ENCODE data around the gene SERPINF2. TPM values are rescaled to one million over a fixed set of nuclear protein-coding genes. Genes with fewer than 3 reads are reported as not detected.

SERPINF2 gene
- total and polyA plus RNA-seq, 2 donors: 4.3 to 31.0 TPM

GRCh38 chr17:1730326-1731193 lies 12.1 kb upstream of the SERPINF2 start:
- no peak overlapping the region for H3K4me3 ChIP-seq (ENCODE audit: low read length in 2 of 2)
- no peaks in the 10 kb centered on the region for H3K27me3 ChIP-seq (ENCODE audit: control insufficient read depth in 2 of 2, insufficient read depth in 1 of 2, low read length in 1 of 2)
- H3K4me1 ChIP-seq (ENCODE audit: control insufficient read depth in 2 of 2, insufficient read depth in 2 of 2, low read length in 2 of 2): peaks cover 2 to 13% of the 10 kb centered on the region in 2 donors
- peaks cover 53 to 63% of the 10 kb centered on the region in 2 donors for H3K36me3 ChIP-seq (ENCODE audit: control insufficient read depth in 2 of 2, insufficient read depth in 2 of 2, low read length in 1 of 2)
- DNase-seq (ENCODE audit: low read depth in 6 of 9, low spot score in 9 of 9): no peak
- H3K27ac ChIP-seq (ENCODE audit: low read depth in 1 of 2, low read length in 1 of 2): peak overlapping the region in 1 of 2 donors; percentile 76
- no peaks in the 10 kb centered on the region for H3K9me3 ChIP-seq (ENCODE audit: control insufficient read depth in 2 of 2, insufficient read depth in 1 of 2, low read length in 1 of 2)
- 92% methylated on average over 40 of the region's 40 CpGs for WGBS

DNA sequence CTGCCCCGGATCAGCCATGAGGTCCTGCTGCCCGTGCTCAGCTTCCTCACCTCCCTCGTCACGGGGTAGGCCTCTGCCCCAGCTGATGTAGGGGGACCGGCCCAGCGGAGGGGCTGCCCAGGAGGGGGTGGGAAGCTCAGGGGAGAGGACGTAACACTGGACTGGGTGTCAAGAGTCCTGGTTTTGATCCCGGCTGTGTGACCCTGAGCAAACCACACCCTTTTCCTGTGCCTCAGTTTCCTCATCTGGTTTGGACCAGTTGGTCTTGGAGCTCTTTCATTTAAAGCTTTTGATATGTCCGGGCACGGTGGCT lies 11.5 kb upstream of the SERPINF2 start:
- 96% methylated on average over 10 of the region's 10 CpGs for WGBS
- H3K4me3 ChIP-seq (ENCODE audit: low read length in 2 of 2): no peak overlapping the region
- peaks cover 2 to 9% of the 10 kb centered on the region in 2 donors for H3K4me1 ChIP-seq (ENCODE audit: control insufficient read depth in 2 of 2, insufficient read depth in 2 of 2, low read length in 2 of 2)

GRCh38 chr17:1732241-1732832 lies 10.3 kb upstream of the SERPINF2 start:
- DNase-seq (ENCODE audit: low read depth in 6 of 9, low spot score in 9 of 9): no peak
- Histone ChIP-seq H3K27ac (ENCODE audit: low read depth in 1 of 2, low read length in 1 of 2) (no peak overlapping the region), H3K4me1 (ENCODE audit: control insufficient read depth in 2 of 2, insufficient read depth in 2 of 2, low read length in 2 of 2) (peaks cover 2 to 18% of the 10 kb centered on the region in 2 donors), H3K27me3 (ENCODE audit: control insufficient read depth in 2 of 2, insufficient read depth in 1 of 2, low read length in 1 of 2) (no peaks in the 10 kb centered on the region), H3K4me3 (ENCODE audit: low read length in 2 of 2) (no peak overlapping the region), H3K9me3 (ENCODE audit: control insufficient read depth in 2 of 2, insufficient read depth in 1 of 2, low read length in 1 of 2) (no peaks in the 10 kb centered on the region), H3K36me3 (ENCODE audit: control insufficient read depth in 2 of 2, insufficient read depth in 2 of 2, low read length in 1 of 2) (peaks cover 44 to 67% of the 10 kb centered on the region in 2 donors)
- WGBS: 96% methylated on average over 22 of the region's 22 CpGs

More for the DNA sequence above, 11.5 kb upstream of the SERPINF2 start:
- DNase-seq (ENCODE audit: low read depth in 6 of 9, low spot score in 9 of 9): no peak
- Histone ChIP-seq H3K9me3 (ENCODE audit: control insufficient read depth in 2 of 2, insufficient read depth in 1 of 2, low read length in 1 of 2) (no peaks in the 10 kb centered on the region), H3K27me3 (ENCODE audit: control insufficient read depth in 2 of 2, insufficient read depth in 1 of 2, low read length in 1 of 2) (no peaks in the 10 kb centered on the region), H3K27ac (ENCODE audit: low read depth in 1 of 2, low read length in 1 of 2) (no peak overlapping the region), H3K36me3 (ENCODE audit: control insufficient read depth in 2 of 2, insufficient read depth in 2 of 2, low read length in 1 of 2) (peaks cover 52 to 67% of the 10 kb centered on the region in 2 donors)

GRCh38 chr17:1732833-1733321 lies 9.8 kb upstream of the SERPINF2 start:
- H3K4me3 ChIP-seq (ENCODE audit: low read length in 2 of 2): no peak overlapping the region
- 86% methylated on average over 11 of the region's 11 CpGs for whole genome bisulfite sequencing
- H3K27ac ChIP-seq (ENCODE audit: low read depth in 1 of 2, low read length in 1 of 2): no peak overlapping the region
- peaks cover 44 to 69% of the 10 kb centered on the region in 2 donors for H3K36me3 ChIP-seq (ENCODE audit: control insufficient read depth in 2 of 2, insufficient read depth in 2 of 2, low read length in 1 of 2)
- DNase-seq (ENCODE audit: low read depth in 6 of 9, low spot score in 9 of 9): no peak
- no peaks in the 10 kb centered on the region for H3K27me3 ChIP-seq (ENCODE audit: control insufficient read depth in 2 of 2, insufficient read depth in 1 of 2, low read length in 1 of 2)
- no peaks in the 10 kb centered on the region for H3K9me3 ChIP-seq (ENCODE audit: control insufficient read depth in 2 of 2, insufficient read depth in 1 of 2, low read length in 1 of 2)
- peaks cover 2 to 18% of the 10 kb centered on the region in 2 donors for H3K4me1 ChIP-seq (ENCODE audit: control insufficient read depth in 2 of 2, insufficient read depth in 2 of 2, low read length in 2 of 2)

- Histone ChIP-seq H3K27ac (ENCODE audit: low read depth in 1 of 2, low read length in 1 of 2) (no peak overlapping the region), H3K4me1 (ENCODE audit: control insufficient read depth in 2 of 2, insufficient read depth in 2 of 2, low read length in 2 of 2) (peaks cover 0 to 18% of the 10 kb centered on the region in 2 donors)
- WGBS: 98% methylated on average over 38 of the region's 38 CpGs
These were observed 8.9 kb upstream of the SERPINF2 start for GRCh38 chr17:1733759-1734158.

DNA sequence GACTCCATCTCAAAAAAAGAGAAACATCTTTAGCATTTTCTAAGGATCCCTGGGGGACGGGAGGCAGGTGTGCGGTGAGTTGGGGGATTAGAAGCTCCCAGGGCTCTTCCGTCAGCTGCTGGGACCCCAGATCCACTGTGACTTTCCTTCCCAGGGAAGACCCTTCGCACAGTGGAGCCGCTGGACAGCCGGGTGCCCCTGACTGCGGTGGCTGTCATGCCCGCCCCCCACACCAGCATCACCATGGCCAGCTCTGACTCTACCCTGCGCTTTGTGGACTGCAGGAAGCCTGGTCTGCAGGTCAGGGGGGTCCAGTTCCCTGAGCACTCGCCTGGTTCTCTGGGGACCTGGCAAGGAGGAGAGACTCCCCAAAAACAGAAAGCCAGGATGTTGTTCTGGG lies 7.3 kb upstream of the SERPINF2 start:
- Histone ChIP-seq H3K36me3 (ENCODE audit: control insufficient read depth in 2 of 2, insufficient read depth in 2 of 2, low read length in 1 of 2) (peaks cover 38 to 65% of the 10 kb centered on the region in 2 donors), H3K4me1 (ENCODE audit: control insufficient read depth in 2 of 2, insufficient read depth in 2 of 2, low read length in 2 of 2) (peaks cover 0 to 18% of the 10 kb centered on the region in 2 donors), H3K4me3 (ENCODE audit: low read length in 2 of 2) (no peak overlapping the region), H3K27me3 (ENCODE audit: control insufficient read depth in 2 of 2, insufficient read depth in 1 of 2, low read length in 1 of 2) (no peaks in the 10 kb centered on the region), H3K9me3 (ENCODE audit: control insufficient read depth in 2 of 2, insufficient read depth in 1 of 2, low read length in 1 of 2) (no peaks in the 10 kb centered on the region), H3K27ac (ENCODE audit: low read depth in 1 of 2, low read length in 1 of 2) (no peak overlapping the region)
- DNase-seq (ENCODE audit: low read depth in 6 of 9, low spot score in 9 of 9): no peak
- WGBS: 98% methylated on average over 10 of the region's 10 CpGs

More at GRCh38 chr17:1733759-1734158, 8.9 kb upstream of the SERPINF2 start:
- H3K4me3 ChIP-seq (ENCODE audit: low read length in 2 of 2): no peak overlapping the region
- peaks cover 43 to 69% of the 10 kb centered on the region in 2 donors for H3K36me3 ChIP-seq (ENCODE audit: control insufficient read depth in 2 of 2, insufficient read depth in 2 of 2, low read length in 1 of 2)
- no peak for DNase-seq (ENCODE audit: low read depth in 6 of 9, low spot score in 9 of 9)
- no peaks in the 10 kb centered on the region for H3K27me3 ChIP-seq (ENCODE audit: control insufficient read depth in 2 of 2, insufficient read depth in 1 of 2, low read length in 1 of 2)
- no peaks in the 10 kb centered on the region for H3K9me3 ChIP-seq (ENCODE audit: control insufficient read depth in 2 of 2, insufficient read depth in 1 of 2, low read length in 1 of 2)

GRCh38 chr17:1735834-1736347 lies 6.8 kb upstream of the SERPINF2 start:
- Histone ChIP-seq H3K4me3 (ENCODE audit: low read length in 2 of 2) (no peak overlapping the region), H3K27ac (ENCODE audit: low read depth in 1 of 2, low read length in 1 of 2) (no peak overlapping the region), H3K36me3 (ENCODE audit: control insufficient read depth in 2 of 2, insufficient read depth in 2 of 2, low read length in 1 of 2) (peaks cover 36 to 60% of the 10 kb centered on the region in 2 donors), H3K9me3 (ENCODE audit: control insufficient read depth in 2 of 2, insufficient read depth in 1 of 2, low read length in 1 of 2) (no peaks in the 10 kb centered on the region), H3K27me3 (ENCODE audit: control insufficient read depth in 2 of 2, insufficient read depth in 1 of 2, low read length in 1 of 2) (no peaks in the 10 kb centered on the region), H3K4me1 (ENCODE audit: control insufficient read depth in 2 of 2, insufficient read depth in 2 of 2, low read length in 2 of 2) (peaks cover 0 to 16% of the 10 kb centered on the region in 2 donors)
- WGBS: 97% methylated on average over 17 of the region's 17 CpGs
- no peak for DNase-seq (ENCODE audit: low read depth in 6 of 9, low spot score in 9 of 9)

- H3K9me3 ChIP-seq (ENCODE audit: control insufficient read depth in 2 of 2, insufficient read depth in 1 of 2, low read length in 1 of 2): no peaks in the 10 kb centered on the region
- 81% methylated on average over 25 of the region's 25 CpGs for WGBS
- peaks cover 0 to 13% of the 10 kb centered on the region in 2 donors for H3K4me1 ChIP-seq (ENCODE audit: control insufficient read depth in 2 of 2, insufficient read depth in 2 of 2, low read length in 2 of 2)
- no peaks in the 10 kb centered on the region for H3K27me3 ChIP-seq (ENCODE audit: control insufficient read depth in 2 of 2, insufficient read depth in 1 of 2, low read length in 1 of 2)
- H3K27ac ChIP-seq (ENCODE audit: low read depth in 1 of 2, low read length in 1 of 2): peak overlapping the region in 1 of 2 donors; percentile 37
- no peak overlapping the region for H3K4me3 ChIP-seq (ENCODE audit: low read length in 2 of 2)
- H3K36me3 ChIP-seq (ENCODE audit: control insufficient read depth in 2 of 2, insufficient read depth in 2 of 2, low read length in 1 of 2): peaks cover 35 to 55% of the 10 kb centered on the region in 2 donors
- peak in 1 of 9 donors; percentile 38 for DNase-seq (ENCODE audit: low read depth in 6 of 9, low spot score in 9 of 9)
These were observed 6.1 kb upstream of the SERPINF2 start for GRCh38 chr17:1736348-1737281.

Data from thymus (tissue), 11 donors.